Hematopoietic multipotent progenitor cell treated with erythropoietin and hydrocortisone succinate and interleukin-3 and kit ligand, for 8 days (in vitro differentiated cells): ENCODE data around the gene SAG.

Experiments used
- DNase-seq: peaks from one replicate; pipeline ENCODE4 v3.0.0-alpha.2; 2015

SAG gene

GRCh38 chr2:233307565-233307964, at the start of gene SAG:
Gene SAG, plus strand, starts transcription at chr2:233307816. Its CDS starts 1,374 bp downstream, at chr2:233309190.
- no peak for DNase-seq

DNA sequence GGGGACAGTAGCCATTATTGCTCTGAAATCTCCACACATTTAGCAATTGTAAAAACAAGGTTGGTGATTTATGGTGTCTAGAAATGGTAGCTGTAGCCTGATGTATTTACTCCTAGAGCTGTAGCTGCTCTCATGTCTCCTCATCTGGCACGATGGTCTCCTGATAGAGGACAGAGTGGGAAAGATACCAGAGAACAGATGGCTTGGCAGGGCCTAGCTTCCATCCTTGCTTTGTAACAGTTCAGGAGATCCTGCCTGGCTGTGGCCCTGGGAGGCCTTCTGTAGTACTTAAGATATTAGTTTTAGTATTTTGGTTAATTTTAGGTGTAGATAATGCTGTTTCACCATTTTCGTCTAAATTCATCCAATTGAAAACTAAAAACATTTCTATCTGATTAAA, 49.4 kb upstream of the SAG start:
- no peak for DNase-seq

GRCh38 chr2:233259730-233260129, 47.9 kb upstream of the SAG start:
- no peak for DNase-seq

DNA sequence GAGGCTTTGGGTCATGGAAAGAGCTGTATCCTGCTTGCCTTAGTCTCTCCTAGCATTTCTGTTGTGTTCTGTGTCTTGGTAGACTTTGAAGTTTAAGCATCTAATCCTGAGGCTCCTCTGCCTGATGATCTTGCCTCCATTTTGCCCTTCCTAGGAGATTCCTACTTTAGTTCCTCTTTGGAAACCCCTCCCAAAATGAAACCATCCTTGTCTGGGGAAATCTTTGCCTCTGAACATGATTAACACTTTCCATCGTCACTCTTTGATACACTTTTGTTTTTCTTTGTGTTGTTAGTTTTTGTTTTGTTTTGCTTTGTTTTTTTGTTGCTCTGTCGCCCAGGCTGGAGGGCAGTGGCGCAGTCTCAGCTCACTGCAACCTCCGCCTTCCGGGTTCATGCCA, 47.0 kb upstream of the SAG start:
- DNase-seq, result no peak

GRCh38 chr2:233261819-233262555, 45.6 kb upstream of the SAG start:
- DNase-seq, result no peak

DNA sequence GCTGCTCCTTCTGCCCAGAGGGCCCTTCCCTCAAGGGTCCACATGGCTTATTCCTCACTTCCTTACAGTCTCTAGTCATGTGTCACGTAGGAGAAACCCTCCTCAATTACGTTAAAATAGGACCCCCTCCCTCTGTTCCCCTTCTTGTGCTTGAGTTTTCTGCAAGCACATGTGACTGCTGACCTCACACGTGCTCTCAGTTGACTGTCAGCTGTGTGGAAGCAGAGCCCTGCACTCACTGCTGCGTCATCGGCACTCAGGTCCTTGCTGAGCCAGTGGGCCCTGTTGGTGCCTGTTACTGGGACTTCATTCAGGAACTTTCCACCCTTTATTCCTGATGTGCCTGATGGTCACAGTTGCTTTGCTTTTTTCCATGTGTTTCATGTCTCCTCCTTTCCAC, 45.1 kb upstream of the SAG start:
- no peak for DNase-seq

DNA sequence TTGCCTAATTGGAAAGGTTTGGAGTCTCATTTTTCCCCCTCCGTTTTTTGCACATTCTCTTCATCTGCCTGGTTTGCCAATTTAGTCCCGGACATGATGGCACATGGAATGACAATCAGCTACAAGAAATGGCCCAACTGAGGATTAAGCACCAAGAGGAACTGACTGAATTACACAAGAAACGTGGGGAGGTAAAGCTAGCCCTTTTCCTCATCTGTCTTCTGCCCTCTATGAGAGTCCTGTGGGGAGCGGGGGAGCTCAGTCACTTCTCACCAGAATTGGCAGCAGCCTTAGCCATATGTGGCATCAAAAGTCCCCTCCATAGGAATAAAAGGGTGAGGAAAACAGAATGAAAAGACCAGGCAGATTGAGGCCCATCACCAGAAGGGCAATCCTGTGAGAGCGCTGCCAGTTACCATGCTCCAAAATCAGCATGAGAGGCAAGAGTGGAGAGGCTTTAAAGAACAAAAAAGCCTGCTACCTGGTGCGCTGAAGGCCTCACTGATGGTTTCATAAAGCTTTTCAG, 44.5 kb upstream of the SAG start:
- no peak for DNase-seq

DNA sequence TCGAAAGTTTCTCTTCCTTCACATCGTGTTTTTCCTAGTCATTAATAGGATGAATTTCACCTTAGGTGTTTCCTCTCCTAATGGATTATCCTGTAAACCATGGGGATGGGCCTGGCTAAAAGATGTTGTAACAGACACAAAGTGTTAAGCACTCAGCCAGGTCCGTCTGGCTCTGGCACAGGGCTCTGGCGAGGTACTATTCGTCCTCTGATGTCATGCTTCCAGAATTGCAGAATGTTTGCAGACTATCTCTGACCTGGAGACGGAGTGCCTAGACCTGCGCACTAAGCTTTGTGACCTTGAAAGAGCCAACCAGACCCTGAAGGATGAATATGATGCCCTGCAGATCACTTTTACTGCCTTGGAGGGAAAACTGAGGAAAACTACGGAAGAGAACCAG, 42.9 kb upstream of the SAG start:
- no peak for DNase-seq

- DNase-seq, result no peak
Measured at GRCh38 chr2:233265899-233266431, 41.7 kb upstream of the SAG start.

DNA sequence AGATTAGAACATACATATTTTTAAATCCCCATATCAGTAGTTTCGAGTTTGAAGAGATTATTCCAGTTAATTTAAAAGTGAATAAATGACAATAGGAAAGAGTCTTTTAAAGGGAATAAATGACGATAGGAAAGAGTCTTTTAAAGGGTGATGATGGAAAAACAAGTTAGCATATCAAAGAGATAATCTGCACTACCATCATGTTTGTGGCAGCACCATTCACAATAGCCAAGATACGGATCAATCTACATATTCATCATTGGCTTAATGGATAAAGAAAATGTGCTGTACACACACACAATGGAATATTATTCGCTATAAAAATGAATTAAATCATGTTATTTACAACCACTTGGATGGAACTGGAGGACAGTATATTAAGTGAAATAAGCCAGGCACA, 41.1 kb upstream of the SAG start:
- DNase-seq, result no peak

GRCh38 chr2:233267516-233268245, 39.9 kb upstream of the SAG start:
- DNase-seq, result no peak

GRCh38 chr2:233270366-233270765, 37.2 kb upstream of the SAG start:
- DNase-seq, result no peak

GRCh38 chr2:233270951-233271350, 36.7 kb upstream of the SAG start:
- DNase-seq, result no peak

- no peak for DNase-seq
Measured at GRCh38 chr2:233271693-233272092, 35.9 kb upstream of the SAG start.

DNA sequence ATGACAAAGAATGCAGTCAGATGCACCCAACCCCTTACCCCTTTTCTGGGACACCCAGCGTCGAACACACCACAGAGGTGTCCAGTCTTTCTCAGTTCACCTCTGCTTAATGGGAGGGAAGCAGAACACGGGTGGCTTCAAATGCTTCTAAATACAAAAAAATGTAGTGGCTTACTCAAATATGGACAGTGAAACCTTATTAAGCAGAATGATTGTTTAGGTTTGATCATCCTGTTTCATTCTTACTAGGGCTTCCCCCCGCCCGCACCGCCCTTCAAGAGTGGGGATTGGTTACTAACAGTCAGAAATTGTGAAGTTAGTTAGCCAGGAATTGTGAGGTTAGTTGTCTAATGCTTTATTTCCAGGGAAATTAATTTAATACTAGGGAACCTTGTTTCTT, 34.5 kb upstream of the SAG start:
- no peak for DNase-seq

- no peak for DNase-seq
Measured at GRCh38 chr2:233275223-233275622, 32.4 kb upstream of the SAG start.

- no peak for DNase-seq
Measured at GRCh38 chr2:233278921-233279320, 28.7 kb upstream of the SAG start.

- DNase-seq, result no peak
Measured at GRCh38 chr2:233280114-233280693, 27.4 kb upstream of the SAG start.

DNA sequence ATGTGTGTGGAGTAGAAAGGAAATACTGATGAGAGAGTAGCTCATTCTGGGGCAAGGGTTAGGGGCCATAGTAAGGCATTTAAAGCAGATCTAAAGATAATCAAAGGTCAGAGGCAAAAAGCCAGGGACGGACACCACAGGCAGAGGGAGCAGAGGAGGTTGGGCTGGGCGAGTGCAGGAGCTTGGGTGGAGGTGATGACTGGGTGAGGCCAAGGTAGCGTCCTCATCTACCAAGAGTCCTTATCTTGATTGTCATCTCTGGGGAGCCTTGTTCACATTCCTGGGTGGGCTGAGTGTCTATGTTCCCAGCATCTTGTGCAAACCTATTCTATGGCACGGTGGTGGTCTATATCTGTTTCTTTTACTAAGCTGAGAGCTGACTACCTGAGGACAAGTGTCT, 26.1 kb upstream of the SAG start:
- no peak for DNase-seq

GRCh38 chr2:233281992-233282603, 25.5 kb upstream of the SAG start:
- no peak for DNase-seq

GRCh38 chr2:233285921-233286320, 21.7 kb upstream of the SAG start:
- no peak for DNase-seq

DNA sequence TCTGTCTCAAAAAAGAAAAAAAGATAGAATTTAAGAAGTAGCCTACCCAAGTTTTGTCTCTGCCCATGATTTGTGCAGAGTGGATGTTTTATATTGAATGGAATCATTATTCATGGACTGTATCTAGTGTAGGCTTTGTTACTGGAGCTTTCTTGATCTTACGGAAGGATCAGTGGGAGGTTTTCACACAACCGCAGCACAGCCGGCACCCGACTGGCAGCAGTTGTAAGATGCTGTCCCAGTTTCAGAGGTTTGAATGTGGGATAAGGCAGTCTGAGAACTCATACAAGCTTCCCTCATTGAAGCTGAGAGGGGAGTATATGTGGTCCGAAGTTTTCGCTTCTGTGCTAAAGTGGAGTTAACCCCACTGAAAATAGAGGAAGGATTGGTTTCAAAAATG, 19.7 kb upstream of the SAG start:
- DNase-seq, result no peak

DNA sequence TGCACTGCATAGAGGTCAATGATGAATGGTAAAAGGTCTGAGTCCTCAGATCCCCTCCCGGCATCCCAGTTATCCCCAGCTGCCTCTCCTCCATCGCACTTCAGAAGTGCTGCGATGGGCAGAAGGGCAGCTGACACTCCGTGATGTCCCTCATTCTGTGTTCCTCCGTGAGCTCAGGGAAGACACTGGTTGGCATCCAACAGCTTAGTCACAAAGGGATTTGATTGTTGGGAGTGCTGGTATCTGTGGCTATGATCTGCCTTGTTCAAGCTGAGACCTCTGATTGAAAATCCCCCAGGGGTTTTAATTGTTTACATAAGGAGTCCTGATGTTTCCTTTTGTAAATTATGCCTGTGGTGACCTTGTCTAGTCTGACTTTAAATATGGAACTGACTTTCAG, 19.0 kb upstream of the SAG start:
- no peak for DNase-seq
